Keratinocyte (primary cell): Measurements from ENCODE around the gene GPR39. TPM values are rescaled to one million over a fixed set of nuclear protein-coding genes. Genes with fewer than 3 reads are reported as not detected.

Source experiments
- DNase-seq: peaks from one replicate; pipeline ENCODE4 v3.0.0-alpha.2; 2011; ENCODE audit warnings: low read depth, missing footprints, low spot score
- FAIRE-seq: peaks from 2 replicates; lab custom pipeline; 2011; peaks lifted over from hg19 to GRCh38; lab: Jason Lieb, UNC
- H2AFZ ChIP-seq: 2 replicates; pipeline ENCODE4 v1.6.0; 2012; ENCODE audit warnings: low read length, control low read depth, inconsistent platforms; ENCODE audit not compliant: control insufficient read depth
- H3K27ac ChIP-seq: 2 replicates; pipeline ENCODE4 v1.5.1; 2011; ENCODE audit warnings: low read length; ENCODE audit not compliant: control insufficient read depth, insufficient read depth
- H3K27me3 ChIP-seq: 3 replicates; pipeline ENCODE4 v1.6.0; 2011; ENCODE audit warnings: low read length; ENCODE audit not compliant: control insufficient read depth, insufficient read depth; ENCODE audit errors: extremely low read depth
- H3K36me3 ChIP-seq, 2 experiments: 2 replicates in 1 of 2; 3 replicates in 1 of 2; pipeline ENCODE4 v1.5.1; 2011; ENCODE audit warnings: low read length in 2 of 2, mild to moderate bottlenecking in 1 of 2; ENCODE audit not compliant: control insufficient read depth in 2 of 2, insufficient read depth in 2 of 2; ENCODE audit errors: extremely low read depth in 1 of 2
- H3K4me1 ChIP-seq: 3 replicates; pipeline ENCODE4 v1.5.1; 2011; ENCODE audit warnings: low read length; ENCODE audit not compliant: control insufficient read depth, insufficient read depth; ENCODE audit errors: extremely low read depth
- H3K4me2 ChIP-seq: 3 replicates; pipeline ENCODE4 v1.6.0; 2011; ENCODE audit warnings: low read depth, low read length; ENCODE audit not compliant: control insufficient read depth, insufficient read depth; ENCODE audit errors: extremely low read depth
- H3K4me3 ChIP-seq, 3 experiments: fragments of 200-600 bp in 1 of 3; sonication (generic) in 1 of 3; 2 replicates in 2 of 3; 3 replicates in 1 of 3; pipeline ENCODE4 v1.5.1; 2011 to 2016; ENCODE audit warnings: low read length in 3 of 3, mild to moderate bottlenecking in 3 of 3, control low read depth in 2 of 3, inconsistent platforms in 1 of 3, low read depth in 1 of 3, mixed read lengths in 1 of 3, mixed run types in 1 of 3, moderate library complexity in 1 of 3; ENCODE audit not compliant: control insufficient read depth in 2 of 3, insufficient read depth in 2 of 3; ENCODE audit errors: extremely low read depth in 1 of 3
- H3K79me2 ChIP-seq: 2 replicates; pipeline ENCODE4 v1.6.0; 2012; ENCODE audit warnings: low read length; ENCODE audit not compliant: control insufficient read depth, insufficient read depth
- H3K9ac ChIP-seq: 3 replicates; pipeline ENCODE4 v1.6.0; 2011; ENCODE audit warnings: low read length; ENCODE audit not compliant: control insufficient read depth, insufficient read depth; ENCODE audit errors: extremely low read depth
- H3K9me1 ChIP-seq: 3 replicates; pipeline ENCODE4 v1.6.0; 2011; ENCODE audit warnings: low read length; ENCODE audit not compliant: control insufficient read depth, insufficient read depth; ENCODE audit errors: extremely low read depth
- H3K9me3 ChIP-seq: 2 replicates; pipeline ENCODE4 v1.5.1; 2012; ENCODE audit warnings: low read depth, low read length; ENCODE audit not compliant: control insufficient read depth
- H4K20me1 ChIP-seq: 3 replicates; pipeline ENCODE4 v1.6.0; 2011; ENCODE audit warnings: low read length; ENCODE audit not compliant: control insufficient read depth, insufficient read depth; ENCODE audit errors: extremely low read depth
- EZH2 ChIP-seq: IDR thresholded peaks from one replicate; pipeline ENCODE4 v1.6.1; 2012; ENCODE audit warnings: inconsistent platforms, mild to moderate bottlenecking, low read length, moderate library complexity
- dilution Hi-C: fragments of 300-500 bp; cut with MboI; formaldehyde crosslinking; loops from one replicate; pipeline ENCODE4 v1.7.0; 2020; ENCODE audit warnings: low sequenced_read_pairs; ENCODE audit not compliant: extremely low pct_ligation_motif_present
- polyA plus RNA-seq, 5 experiments: library from polyadenylated mRNA; depleted of rRNA in 3 of 5; stranded (reverse) in 3 of 5; stranded (forward) in 1 of 5; unstranded in 1 of 5; fragments of >200 nt; gene quantifications; 1 replicate in 1 of 5; 2 replicates in 3 of 5; 3 replicates in 1 of 5; pipeline versions ENCODE4 v1.2.1 to v1.2.3, GENCODE V29; 2011 to 2012; ENCODE audit warnings: missing spikeins in 2 of 5, low read depth in 1 of 5, low replicate concordance in 1 of 5
- TF ChIP-seq, protein P1 (sequence below), 3 experiments: IDR thresholded peaks in 1 of 3; conservative IDR thresholded peaks in 1 of 3; optimal IDR thresholded peaks in 1 of 3; 2 replicates in 2 of 3; 3 replicates in 1 of 3; pipeline versions ENCODE3 to v1.5.1; 2011; ENCODE audit warnings: low read length in 3 of 3, mild to moderate bottlenecking in 3 of 3, moderate library complexity in 2 of 3, control low read depth in 1 of 3, inconsistent platforms in 1 of 3; ENCODE audit not compliant: insufficient read depth in 2 of 3; ENCODE audit errors: extremely low read depth in 1 of 3

GPR39 gene
- polyA plus RNA-seq, 1 donor (not counting 4 experiments of a cell fraction or from before 2014, with no cell fraction given) = 4.7 TPM

GRCh38 chr2:132415915-132416722, 486 bp upstream of the GPR39 start:
- FAIRE-seq (no peak), DNase-seq (peak; percentile 86)
- Histone ChIP-seq H2AFZ (peak overlapping the region; percentile 81), H3K4me1 (peaks cover 45% of the 10 kb centered on the region), H3K9me1 (no peaks in the 10 kb centered on the region), H3K27me3 (no peaks in the 10 kb centered on the region), H3K4me2 (peak overlapping the region; percentile 90), H3K79me2 (peaks cover 10% of the 10 kb centered on the region), H3K4me3 (peak overlapping the region; percentile 42 to 67 (median 58)), H3K9me3 (no peaks in the 10 kb centered on the region), H3K9ac (peak overlapping the region; percentile 83), H3K27ac (peak overlapping the region; percentile 85), H3K36me3 (no peaks in the 10 kb centered on the region), H4K20me1 (no peaks in the 10 kb centered on the region)
- no peak for TF ChIP-seq EZH2
- TF ChIP-seq, protein P1, sequence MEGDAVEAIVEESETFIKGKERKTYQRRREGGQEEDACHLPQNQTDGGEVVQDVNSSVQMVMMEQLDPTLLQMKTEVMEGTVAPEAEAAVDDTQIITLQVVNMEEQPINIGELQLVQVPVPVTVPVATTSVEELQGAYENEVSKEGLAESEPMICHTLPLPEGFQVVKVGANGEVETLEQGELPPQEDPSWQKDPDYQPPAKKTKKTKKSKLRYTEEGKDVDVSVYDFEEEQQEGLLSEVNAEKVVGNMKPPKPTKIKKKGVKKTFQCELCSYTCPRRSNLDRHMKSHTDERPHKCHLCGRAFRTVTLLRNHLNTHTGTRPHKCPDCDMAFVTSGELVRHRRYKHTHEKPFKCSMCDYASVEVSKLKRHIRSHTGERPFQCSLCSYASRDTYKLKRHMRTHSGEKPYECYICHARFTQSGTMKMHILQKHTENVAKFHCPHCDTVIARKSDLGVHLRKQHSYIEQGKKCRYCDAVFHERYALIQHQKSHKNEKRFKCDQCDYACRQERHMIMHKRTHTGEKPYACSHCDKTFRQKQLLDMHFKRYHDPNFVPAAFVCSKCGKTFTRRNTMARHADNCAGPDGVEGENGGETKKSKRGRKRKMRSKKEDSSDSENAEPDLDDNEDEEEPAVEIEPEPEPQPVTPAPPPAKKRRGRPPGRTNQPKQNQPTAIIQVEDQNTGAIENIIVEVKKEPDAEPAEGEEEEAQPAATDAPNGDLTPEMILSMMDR (optimal IDR thresholded peaks at IDR 0.05 in 1 of 3, IDR thresholded peaks at IDR 0.05 in 1 of 3, conservative IDR thresholded peaks at IDR 0.05 in 1 of 3; ENCODE audit: extremely low read depth in 1 of 3, insufficient read depth in 2 of 3, low read length in 3 of 3) = peak in 1 of 3 experiments; percentile 6
- dilution Hi-C loops = no loop called here

DNA sequence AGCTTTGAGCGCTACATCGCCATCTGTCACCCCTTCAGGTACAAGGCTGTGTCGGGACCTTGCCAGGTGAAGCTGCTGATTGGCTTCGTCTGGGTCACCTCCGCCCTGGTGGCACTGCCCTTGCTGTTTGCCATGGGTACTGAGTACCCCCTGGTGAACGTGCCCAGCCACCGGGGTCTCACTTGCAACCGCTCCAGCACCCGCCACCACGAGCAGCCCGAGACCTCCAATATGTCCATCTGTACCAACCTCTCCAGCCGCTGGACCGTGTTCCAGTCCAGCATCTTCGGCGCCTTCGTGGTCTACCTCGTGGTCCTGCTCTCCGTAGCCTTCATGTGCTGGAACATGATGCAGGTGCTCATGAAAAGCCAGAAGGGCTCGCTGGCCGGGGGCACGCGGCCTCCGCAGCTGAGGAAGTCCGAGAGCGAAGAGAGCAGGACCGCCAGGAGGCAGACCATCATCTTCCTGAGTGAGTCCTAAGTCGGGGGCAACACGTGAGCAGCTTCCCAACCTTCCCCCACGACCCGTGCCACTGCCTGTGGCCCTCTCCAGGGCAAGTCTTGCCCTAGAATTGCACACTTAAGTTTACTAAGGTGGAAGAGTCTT, 928 bp downstream of the GPR39 start:
- Histone ChIP-seq H3K9me3 (no peaks in the 10 kb centered on the region), H2AFZ (no peak overlapping the region), H3K27ac (peak overlapping the region; percentile 82), H3K4me1 (peaks cover 52% of the 10 kb centered on the region), H3K4me2 (peak overlapping the region; percentile 90), H4K20me1 (no peaks in the 10 kb centered on the region), H3K79me2 (peaks cover 10% of the 10 kb centered on the region), H3K9me1 (no peaks in the 10 kb centered on the region), H3K4me3 (peak overlapping the region in 2 of 3 experiments; percentile 34 to 67), H3K27me3 (no peaks in the 10 kb centered on the region), H3K9ac (no peak overlapping the region), H3K36me3 (no peaks in the 10 kb centered on the region)
- DNase-seq (no peak), FAIRE-seq (no peak)
- dilution Hi-C loops = no loop called here
- no peak for TF ChIP-seq EZH2
- TF ChIP-seq, protein P1 (optimal IDR thresholded peaks at IDR 0.05 in 1 of 3, IDR thresholded peaks at IDR 0.05 in 1 of 3, conservative IDR thresholded peaks at IDR 0.05 in 1 of 3; ENCODE audit: extremely low read depth in 1 of 3, insufficient read depth in 2 of 3, low read length in 3 of 3) = no peak
